ENCODE measurements around the gene FAM180B.
A peak's percentile ranks its signal among the peaks of the same experiment; 100 is the strongest.
"Not testable (repeated sequence)": the region's sequence is repeated elsewhere in the genome, so short reads cannot be mapped to it uniquely, and the experiment has no call there.

FAM180B gene, protein sequence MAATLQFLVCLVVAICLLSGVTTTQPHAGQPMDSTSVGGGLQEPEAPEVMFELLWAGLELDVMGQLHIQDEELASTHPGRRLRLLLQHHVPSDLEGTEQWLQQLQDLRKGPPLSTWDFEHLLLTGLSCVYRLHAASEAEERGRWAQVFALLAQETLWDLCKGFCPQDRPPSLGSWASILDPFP

DNA sequence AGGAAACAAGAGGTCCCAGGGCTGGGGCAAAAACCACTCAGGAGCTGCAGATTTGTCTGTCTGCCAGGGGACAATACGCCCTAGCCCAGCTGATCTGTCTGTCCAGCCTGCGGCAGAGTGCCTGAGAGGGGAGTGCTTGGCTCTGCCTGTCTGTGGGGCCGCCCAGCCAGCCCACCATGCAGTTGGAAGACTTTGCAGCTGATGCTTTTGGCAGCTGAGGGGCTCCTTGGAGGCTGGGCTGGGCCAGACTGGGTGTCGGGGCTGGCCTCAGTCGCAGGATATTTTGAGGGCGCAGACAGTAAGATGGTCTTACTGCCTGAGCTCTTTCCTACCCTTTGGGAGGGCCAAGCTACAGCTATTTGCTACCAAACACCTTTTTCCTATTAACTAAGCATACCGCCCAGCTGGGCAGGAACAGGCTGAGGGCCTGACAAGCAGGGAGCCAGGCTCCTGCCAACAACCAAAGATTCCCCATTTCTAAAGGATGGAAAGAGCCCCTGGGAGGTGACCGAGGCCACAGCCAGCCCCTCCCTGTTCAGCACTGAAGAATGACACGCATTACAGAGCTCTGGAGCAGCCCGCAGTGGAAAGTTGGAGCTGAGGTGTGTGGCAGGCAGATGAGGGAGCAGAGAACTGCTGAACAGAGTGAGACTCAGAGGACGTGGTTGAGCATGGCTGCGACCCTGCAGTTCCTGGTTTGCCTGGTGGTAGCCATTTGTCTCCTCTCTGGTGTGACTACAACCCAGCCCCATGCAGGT, at the start of gene FAM180B:
FAM180B (plus strand) TSS at position 581 of the 758 bp plus-strand sequence; CDS start at position 672, 91 bp downstream.
- no peak for DNase-seq (ENCODE audit: low spot score)

DNA sequence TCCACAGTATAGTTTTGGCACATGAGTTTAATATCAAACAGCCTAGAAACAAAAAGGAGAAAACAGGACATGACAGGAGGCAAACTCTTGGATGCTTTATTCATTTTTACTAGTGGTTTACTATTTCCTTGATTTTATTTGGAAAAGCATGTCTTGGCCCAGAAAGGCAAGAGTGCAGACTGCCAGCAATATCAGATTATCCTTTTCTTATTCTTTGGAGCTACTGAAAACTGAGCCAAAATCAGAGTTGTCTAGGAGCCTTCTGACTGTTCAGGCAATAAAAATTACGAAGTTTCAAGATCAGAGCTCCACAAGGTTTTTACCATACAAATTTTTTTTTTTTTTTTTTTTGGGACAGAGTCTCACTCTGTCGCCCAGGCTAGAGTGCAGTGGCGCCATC, 49.6 kb upstream of the FAM180B start:
- no peak for DNase-seq (ENCODE audit: low spot score)

DNA sequence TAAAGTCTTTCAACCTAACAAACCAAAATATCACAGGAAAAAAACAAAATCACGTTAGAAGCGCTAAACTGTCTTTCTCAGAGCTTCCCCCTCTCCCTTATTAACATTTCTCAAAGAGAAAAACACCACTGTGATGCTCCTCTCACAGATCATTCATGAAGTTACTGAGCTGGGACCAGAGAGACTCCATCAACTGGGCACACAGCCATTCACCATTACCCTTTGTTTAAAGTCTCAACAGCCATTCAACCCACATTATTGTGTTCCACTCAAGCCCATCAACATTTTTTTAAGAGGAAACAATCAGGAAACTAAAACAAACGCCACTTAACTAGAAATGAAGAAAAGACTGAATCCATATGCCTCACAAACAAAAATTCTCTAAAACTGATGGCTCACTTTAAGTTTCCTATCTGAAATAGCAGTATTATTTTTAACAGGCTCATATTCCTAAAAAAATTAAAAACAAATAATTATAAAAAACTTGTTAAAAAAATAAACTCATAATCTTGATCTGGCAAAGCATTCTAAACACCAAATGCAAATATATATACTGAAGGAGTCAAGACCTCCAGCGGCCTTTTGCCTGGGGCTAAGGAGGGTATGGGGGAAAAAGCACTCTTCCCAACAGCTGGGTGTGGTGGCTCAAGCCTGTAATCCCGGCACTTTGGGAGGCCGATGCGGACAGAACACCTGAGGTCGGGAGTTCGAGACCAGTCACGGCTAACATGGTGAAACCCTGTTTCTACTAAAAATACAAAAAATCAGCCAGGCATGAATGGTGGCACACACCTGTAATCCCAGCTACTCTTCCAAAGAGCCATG, 47.5 kb upstream of the FAM180B start:
- DNase-seq (ENCODE audit: low spot score): no peak

DNA sequence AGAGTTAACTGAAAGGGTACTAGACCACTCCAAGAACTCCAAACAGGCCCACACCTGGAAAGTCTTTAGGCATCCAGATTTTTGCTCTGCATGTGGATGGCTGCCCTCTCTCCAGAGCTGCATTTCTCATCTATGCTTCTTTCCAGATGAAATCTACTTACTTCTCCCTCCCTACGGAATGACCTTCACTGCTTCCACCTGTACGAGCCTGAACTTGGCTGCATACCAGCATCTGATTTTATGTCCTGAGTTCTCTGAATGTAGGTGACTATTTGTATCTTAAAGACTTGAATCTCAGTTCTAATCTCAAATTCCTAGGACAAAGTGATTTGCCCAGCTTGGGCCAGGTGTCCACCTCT, 46.8 kb upstream of the FAM180B start:
- no peak for DNase-seq (ENCODE audit: low spot score)

DNA sequence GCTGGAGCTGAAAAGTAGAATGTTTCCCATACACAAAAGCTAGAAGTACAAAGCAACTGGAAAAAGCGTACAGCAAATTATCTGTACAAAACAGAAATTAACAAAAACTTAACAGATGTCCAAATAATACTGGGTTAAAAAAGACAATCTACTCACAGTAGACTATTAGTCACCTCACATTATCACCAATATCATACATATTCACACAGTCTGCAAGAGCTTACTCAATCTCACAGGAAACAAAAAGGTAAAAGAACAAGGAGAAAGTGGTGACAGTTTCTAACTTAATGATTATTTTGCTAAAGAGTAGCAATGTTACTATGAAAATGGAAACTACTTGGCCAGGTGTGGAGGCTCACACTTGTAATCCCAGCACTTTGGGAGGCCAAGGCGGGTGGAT, 45.4 kb upstream of the FAM180B start:
- no peak for DNase-seq (ENCODE audit: low spot score)

DNA sequence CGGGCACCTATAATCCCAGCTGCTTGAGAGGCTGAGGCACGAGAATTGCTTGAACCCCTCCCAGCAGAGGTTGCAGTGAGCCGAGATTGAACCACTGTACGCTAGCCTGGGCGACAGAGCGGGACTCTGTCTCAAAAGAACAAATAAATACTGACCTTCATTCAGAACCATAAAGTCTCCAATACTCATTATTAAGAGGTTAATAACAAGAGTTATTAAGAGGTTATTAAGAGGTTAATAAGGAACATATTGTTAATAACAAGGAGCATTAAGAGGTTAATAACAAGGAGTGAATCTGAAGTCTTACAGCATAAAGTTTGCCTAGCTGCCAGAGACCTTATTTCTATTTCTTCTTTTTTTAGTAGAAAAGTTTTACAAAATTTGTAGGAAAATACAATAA, 41.2 kb upstream of the FAM180B start:
- DNase-seq (ENCODE audit: low spot score): no peak

DNA sequence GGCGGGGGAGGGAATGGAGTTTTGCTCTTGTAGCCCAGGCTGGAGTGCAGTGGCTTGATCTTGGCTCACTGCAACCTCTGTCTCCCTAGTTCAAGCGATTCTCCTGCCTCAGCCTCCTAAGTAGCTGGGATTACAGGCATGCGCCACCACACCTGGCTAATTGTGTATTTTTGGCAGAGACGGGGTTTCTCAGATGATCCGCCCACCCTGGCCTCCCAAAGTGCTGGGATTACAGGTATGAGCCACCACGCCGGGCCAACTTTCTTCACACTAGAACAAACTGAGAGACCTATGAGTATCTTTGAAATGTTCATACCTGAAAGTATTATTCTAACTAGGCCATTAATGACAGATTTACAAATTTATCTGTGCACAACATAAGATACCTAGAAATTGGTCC, 40.2 kb upstream of the FAM180B start:
- not testable (repeated sequence) for DNase-seq (ENCODE audit: low spot score)

DNA sequence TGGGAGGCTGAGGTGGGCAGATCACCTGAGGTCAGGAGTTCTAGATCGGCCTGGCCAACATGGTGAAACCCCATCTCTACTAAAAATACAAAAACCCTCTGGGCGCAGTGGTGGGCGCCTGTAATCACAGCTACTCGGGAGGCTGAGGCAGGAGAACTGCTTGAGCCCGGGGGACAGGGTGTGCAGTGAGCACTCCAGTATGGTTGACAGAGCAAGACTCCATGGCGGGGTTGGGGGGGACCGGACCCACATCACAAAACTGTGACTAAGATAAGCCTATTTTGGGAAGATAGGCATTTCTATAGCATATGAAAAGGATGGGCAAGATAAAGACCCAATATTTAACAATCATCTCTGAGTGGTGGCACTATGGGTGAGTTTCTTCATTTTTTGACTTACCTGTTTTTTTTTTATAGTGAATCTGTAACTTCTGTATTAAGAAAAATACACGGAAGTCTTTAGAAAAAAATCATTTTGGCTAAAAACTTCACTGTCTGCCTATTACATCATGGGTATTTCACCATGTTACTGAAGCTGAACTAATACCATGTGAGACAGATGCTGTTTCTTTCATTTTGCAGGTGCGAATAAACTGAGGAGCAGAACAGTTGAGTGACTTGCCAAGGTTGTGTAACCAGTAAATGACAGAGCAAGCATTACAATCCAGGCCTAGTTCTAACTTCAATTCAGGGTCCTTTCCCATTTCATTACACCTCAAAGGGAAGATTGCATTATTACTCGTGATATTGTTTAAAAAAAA, 36.0 kb upstream of the FAM180B start:
- DNase-seq (ENCODE audit: low spot score): no peak

DNA sequence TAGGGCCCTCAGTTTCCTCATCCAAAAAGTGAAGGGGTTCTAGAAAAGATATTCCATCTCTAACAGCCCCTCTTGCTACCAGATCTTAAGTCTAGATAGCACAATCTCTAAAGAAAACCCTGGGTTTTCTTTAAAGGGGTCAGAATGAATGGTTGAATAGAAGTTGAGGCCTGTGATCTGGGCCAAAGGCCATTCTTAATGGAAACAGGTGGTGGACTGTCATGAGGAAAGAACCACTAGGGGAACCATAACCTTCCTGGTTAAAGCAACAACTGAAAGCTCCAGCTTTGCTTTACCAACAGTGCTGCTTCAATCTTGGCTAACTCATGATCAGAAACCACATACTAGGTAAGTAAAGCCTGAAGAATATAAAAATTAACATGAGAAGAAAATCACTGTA, 35.4 kb upstream of the FAM180B start:
- DNase-seq (ENCODE audit: low spot score): no peak

DNA sequence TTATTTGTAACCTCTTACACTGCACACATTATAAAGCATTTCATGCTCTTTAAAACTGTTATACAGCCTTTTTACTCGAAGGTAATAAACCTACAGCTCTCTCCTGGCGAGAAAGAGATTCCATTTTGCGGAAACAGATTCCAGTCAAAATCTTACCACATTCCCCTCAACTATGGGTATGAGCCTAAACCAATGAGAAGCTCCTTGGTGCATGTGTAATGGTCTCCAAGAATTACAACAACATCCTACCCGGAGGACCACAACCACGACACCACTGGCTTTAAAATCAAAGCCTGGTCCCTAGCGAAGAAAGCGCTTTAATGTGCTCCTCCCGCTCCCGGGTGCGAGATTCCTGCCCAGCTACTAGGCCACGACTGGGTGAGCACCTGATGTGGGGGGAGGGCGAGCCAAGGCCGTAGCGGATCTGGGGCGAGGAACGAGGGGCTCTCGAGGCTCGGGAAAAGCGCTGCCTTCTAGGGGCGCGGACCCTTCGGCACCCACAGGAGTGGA, 34.4 kb upstream of the FAM180B start:
- DNase-seq (ENCODE audit: low spot score): peak; percentile 63

DNA sequence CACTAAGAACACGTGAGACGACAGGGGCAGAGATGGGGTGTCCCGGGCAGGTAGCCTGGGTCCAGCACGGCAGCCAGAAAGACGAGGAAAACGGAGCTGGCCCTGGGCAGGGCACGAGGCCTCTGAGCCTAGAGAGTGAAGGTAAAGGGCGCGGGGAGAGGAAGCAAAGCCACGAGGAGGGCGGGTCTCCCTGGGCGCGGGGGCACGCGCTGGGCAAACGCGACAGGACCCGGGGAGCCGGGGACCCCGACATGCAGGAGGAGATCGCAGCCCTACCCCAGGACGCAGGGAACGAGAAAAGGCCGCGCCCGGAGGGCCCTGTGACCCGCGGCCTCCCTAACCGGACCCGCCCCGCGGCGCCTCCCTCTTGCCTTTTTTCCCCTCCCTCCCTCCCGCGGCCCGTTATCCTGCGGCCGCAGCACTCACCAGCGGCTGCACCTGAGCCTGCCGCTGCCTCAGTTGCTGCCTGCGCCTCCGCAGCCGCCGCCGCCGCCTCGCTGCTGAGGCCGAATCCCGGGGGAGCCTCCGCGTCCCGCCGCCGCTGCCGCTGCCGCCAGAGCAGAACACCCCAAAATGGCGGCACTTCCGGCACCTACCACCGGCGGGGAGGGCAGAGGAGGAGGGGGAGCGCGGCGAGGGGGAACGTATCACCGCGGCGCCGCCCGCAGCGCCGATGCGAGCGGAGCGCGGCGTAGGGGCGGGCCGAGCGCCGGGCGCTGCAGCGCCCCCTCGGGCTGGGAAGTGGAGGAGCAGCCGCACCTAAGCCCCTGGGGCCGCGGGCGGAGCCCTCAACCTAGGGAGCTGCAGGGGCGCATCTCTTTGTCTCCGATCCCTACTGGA, 33.7 kb upstream of the FAM180B start, which contains the start of gene CELF1:
CELF1 (minus strand) TSS at position 567 of the 840 bp plus-strand sequence. CDS start 53,609 bp downstream, outside the sequence.
- DNase-seq (ENCODE audit: low spot score): peak; percentile 94

DNA sequence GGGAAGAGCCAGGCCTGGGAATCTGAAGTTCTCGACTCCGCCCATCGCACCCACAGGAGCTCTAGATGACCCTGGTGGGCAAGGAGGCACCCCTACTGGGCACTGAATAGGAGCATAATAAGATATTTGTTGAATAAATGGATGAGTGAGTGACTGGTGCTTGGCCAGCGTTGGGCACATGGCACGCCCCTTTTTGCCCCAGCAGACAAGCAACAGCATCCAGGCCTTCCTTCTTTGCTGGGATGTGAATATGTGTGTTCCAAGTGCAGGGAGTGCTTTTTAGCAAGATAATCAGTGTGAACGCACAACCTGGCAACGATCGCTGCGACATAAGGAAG, 33.1 kb upstream of the FAM180B start:
- no peak for DNase-seq (ENCODE audit: low spot score)

DNA sequence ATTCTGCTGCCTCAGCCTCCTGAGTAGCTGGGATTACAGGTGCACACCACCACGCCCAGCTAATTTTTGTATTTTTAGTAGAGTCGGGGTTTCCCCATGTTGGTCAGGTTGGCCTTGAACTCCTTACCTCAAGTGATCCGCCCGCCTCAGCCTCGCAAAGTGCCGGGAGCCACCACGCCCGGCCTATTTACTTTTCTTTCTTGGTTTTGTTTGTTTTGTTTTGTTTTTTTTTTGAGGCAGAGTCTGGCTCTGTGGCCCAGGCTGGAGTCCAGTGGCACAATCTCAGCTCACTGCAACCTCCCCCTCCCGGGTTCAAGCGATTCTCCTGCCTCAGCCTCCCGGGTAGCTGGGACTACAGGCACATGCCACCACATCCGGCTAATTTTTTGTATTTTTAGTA, 29.5 kb upstream of the FAM180B start:
- not testable (repeated sequence) for DNase-seq (ENCODE audit: low spot score)

DNA sequence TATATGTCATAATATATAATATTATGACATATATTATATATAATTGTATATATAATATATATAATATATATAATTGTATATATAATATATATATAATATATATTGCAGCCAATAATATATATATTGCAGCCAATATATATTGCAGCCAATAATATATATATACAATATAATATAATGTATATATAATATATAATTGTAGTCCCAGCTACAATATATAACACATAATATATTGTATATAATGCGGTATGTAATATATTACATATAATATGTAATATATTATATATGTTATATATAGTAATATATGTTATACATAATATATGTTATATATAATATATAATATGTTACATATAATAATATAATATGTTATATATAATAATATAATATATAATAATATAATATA, 27.8 kb upstream of the FAM180B start:
- no peak for DNase-seq (ENCODE audit: low spot score)

DNA sequence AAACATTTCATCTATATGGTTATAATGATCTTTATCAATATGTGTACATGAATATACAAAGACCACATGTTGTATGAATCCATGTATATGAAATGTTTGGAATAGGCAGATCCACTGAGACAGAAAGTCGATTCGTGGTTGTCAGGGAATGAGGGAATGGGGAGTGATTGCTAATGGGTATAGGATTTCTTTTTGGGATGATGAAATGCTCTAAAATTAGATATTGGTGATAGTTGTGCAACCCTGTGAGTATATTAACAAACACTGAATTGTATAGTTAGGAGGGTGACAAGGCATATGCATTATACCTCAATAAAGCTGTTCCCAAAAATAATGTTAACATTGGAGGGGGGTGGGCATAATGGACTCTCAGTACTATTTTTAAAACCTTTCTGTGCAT, 26.1 kb upstream of the FAM180B start:
- no peak for DNase-seq (ENCODE audit: low spot score)

DNA sequence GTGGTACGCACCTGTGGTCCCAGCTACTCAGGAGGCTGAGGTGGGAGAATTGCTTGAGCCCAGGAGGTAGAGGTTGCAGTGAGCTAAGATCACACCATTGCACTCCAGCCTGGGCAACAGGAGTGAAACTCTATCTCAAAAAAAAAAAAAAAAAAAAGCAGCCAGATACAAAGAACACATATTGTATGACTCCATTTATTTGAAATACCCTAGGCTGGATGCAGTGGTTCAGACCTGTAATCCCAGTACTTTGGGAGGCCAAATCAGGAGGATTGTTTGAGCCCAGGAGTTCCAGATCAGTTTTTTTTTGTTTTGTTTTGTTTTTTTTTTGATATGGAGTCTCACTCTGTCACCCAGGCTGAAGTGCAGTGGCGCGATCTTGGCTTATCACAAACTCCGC, 24.1 kb upstream of the FAM180B start:
- DNase-seq (ENCODE audit: low spot score): not testable (repeated sequence)

DNA sequence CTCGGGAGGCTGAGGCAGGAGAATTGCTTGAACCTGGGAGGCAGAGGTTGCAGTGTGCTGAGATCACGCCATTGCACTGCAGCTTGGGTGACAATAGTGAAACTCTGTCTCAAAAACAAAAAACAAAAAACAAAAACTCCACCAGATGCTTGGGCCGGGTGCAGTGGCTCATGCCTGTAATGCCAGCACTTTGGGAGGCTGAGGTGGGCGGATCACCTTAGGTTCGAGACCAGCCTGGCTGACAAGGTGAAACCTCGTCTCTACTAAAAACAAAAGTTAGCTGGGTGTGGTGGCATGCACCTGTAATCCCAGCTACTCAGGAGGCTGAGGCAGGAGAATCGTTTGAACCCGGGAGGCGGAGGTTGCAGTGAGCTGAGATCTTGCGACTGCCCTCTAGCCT, 22.1 kb upstream of the FAM180B start:
- DNase-seq (ENCODE audit: low spot score): not testable (repeated sequence)

DNA sequence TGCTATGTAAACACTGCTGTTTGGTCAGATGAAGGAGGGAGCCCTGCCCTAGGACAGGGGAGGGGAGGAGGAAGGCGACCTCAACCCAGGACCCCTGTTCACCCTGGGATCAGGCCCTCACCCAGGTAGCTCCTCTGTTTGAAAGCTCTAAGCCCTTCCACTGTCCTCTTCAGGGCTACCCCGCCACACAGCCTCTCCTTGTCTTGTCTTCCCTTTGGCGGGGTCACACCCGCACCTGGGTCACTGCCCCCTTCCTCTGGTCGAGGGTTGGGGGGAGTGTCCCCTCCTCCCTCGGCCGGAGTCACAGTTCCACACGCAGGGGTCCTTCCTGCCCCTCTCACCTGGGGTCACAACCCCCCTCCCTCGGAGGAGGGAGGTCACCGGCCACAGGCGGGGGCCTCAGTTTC, 21.5 kb upstream of the FAM180B start:
- DNase-seq (ENCODE audit: low spot score): no peak

DNA sequence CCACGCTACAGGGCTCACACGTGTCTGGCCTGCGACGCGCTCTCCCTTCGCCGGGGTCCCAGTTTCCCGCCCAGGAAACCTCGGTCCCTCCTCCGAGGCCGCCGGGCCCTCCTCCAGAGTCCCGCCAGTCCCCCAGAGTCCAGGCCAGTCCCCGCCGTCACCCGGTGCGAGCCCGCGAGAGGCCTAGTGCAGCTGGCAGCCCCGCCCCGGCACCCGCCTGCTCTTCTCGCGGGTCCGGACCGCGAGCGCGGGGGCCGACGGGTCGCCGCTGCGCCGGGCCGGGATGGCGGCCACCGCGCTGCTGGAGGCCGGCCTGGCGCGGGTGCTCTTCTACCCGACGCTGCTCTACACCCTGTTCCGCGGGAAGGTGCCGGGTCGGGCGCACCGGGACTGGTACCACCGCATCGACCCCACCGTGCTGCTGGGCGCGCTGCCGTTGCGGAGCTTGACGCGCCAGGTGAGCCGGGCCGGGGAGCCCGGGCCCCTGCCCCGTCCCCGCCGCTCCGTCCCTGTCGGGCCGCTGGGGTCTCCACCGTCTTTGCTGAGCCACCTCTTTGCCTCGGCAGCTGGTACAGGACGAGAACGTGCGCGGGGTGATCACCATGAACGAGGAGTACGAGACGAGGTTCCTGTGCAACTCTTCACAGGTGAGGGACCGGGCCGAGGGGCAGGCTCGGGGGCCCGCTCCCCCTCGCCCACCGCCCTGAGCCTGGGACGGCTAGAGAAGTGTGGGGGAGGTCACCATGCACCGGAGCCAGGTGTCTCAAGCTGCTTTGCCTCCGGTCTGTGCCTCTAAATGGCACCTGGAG, 20.9 kb upstream of the FAM180B start, which contains the start of gene PTPMT1:
PTPMT1 (plus strand) TSS at position 260 of the 809 bp plus-strand sequence; CDS start at position 284, 24 bp downstream.
- peak; percentile 79 for DNase-seq (ENCODE audit: low spot score)

DNA sequence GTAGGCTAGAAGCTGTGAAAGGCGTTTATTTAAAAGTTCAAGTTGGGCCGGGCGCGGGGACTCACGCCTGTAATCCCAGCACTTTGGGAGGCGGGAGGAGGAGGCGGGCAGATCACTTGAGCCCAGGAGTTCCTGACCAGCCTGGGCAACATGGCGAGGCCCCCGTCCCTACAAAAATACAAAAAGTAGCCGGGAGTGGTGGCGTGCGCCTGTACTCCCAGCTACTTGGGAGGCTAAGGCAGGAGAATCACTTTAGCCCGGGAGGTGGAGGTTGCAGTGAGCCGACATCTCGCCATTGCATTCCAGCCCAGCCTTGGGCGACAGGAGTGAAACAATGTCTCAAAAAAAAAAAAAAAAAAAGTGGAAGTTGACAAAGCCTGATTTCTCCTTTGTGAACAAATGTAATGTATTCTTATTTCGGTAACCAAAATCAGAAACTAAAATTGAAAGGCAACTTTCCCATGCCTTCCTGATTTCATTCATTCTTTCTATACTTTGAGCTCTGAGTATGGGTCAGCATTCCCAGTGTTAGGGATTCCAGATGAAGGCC, 20.3 kb upstream of the FAM180B start:
- DNase-seq (ENCODE audit: low spot score): no peak

All from ecto neural progenitor cell (in vitro differentiated cells).